PC-3 (cell line): ENCODE results near the gene UGT2B28.

Experiments used
- CTCF ChIP-seq: fragments of 300-600 bp; sonication (generic); conservative IDR thresholded peaks from 2 replicates; pipeline ENCODE4 v1.5.1; 2017; ENCODE audit warnings: antibody characterized with exemption, low read depth, mild to moderate bottlenecking, low read length
- EZH2 ChIP-seq: fragments of 300-600 bp; sonication (generic); IDR thresholded peaks from one replicate; pipeline ENCODE4 v1.6.1; 2017; ENCODE audit warnings: antibody characterized with exemption, mild to moderate bottlenecking, low read length; ENCODE audit not compliant: unreplicated experiment
- EZH2phosphoT487 ChIP-seq: fragments of 300-600 bp; sonication (generic); IDR thresholded peaks from 2 replicates; pipeline ENCODE4 v1.6.1; 2018; ENCODE audit warnings: mild to moderate bottlenecking, antibody characterized with exemption, low read length, borderline replicate concordance

- TF ChIP-seq EZH2: no peak
- TF ChIP-seq CTCF: no peak
- no peak for TF ChIP-seq EZH2phosphoT487
These were observed 40.6 kb upstream of the UGT2B28 start for GRCh38 chr4:69239557-69240168.
